ENCODE measurements around the gene PAK6.
A peak's percentile ranks its signal among the peaks of the same experiment; 100 is the strongest.

PAK6 gene

DNA sequence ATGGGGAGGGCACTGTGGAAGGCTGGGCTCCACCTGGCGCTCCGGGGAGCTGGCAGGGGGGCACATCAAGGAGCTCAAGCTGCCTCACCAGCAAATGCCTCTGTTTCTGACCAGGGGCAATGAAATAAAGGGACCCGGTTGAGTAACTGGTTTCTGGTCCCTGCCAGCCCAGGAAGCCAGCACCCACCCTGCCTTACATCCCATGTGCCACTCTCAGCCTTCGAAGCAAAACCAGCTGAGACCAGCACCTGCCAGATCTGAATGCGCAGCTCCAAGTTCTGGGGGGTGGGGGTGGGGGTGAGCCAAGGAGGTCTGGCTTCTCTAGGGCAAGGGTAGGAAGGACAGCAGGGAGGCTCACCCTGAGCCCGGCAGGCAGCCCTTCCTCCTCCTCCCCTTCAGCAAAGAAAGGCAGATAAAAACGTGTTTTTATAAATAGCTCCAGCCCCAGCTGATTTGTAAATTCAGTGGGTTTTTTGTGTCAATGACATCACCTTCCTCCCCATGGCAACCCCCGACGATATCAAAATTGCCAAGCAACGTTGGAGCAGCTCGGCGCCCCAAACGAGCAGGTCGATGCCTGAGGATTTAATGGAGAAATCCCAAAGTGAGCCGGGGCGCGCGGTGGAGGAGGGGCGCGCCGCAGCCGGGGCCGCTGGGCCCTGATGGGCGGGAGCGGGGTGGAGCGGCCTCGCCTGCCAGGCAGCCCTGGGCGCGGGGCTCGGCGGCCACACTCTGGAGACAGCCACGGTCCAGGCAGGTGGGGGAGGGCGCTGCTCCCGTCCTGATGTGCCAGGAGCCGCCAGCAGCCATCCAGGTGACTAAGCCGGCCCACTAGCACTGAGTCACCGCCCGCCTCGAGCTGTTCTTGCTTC, at the start of gene PAK6:
Gene PAK6 (plus strand): TSS at position 532 of the 872 bp plus-strand sequence. CDS start 25,723 bp downstream, outside the sequence.
- H3K36me3 Mint-ChIP-seq (ENCODE audit: low read depth) = no peaks in the 10 kb centered on the region
- no peaks in the 10 kb centered on the region for H3K9me3 Mint-ChIP-seq
- peak within 1 kb of the TSS in 2 of 3 experiments; percentile 14 to 29 for H3K27ac Mint-ChIP-seq
- peaks cover 11% of the 10 kb centered on the region for H3K4me1 Mint-ChIP-seq
- H3K4me3 Mint-ChIP-seq = peak within 1 kb of the TSS; percentile 61 to 71 (median 65)
- H3K27me3 Mint-ChIP-seq (ENCODE audit: low read depth) = peaks cover 31% of the 10 kb centered on the region
- TF ChIP-seq, protein P1, sequence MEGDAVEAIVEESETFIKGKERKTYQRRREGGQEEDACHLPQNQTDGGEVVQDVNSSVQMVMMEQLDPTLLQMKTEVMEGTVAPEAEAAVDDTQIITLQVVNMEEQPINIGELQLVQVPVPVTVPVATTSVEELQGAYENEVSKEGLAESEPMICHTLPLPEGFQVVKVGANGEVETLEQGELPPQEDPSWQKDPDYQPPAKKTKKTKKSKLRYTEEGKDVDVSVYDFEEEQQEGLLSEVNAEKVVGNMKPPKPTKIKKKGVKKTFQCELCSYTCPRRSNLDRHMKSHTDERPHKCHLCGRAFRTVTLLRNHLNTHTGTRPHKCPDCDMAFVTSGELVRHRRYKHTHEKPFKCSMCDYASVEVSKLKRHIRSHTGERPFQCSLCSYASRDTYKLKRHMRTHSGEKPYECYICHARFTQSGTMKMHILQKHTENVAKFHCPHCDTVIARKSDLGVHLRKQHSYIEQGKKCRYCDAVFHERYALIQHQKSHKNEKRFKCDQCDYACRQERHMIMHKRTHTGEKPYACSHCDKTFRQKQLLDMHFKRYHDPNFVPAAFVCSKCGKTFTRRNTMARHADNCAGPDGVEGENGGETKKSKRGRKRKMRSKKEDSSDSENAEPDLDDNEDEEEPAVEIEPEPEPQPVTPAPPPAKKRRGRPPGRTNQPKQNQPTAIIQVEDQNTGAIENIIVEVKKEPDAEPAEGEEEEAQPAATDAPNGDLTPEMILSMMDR (IDR thresholded peaks at IDR 0.05; ENCODE audit: unreplicated experiment in 3 of 3) = no peak

DNA sequence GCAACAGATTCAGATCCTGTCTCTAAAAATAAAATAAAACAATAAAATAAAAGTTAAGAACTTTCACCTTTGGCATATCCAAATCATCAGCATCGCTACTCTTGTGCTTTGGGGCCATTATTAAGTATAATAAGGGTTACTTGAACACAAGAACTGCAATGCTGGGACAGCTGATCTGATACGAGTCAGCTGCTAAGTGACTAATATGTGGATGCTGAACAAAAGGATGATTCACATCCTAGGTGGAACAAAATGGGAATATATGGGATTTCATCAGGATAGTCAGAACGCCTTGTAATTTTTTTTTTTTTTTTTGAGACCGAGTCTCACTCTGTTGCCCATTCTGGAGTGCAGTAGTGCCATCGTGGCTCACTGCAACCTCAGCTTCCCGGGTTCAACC, 48.3 kb upstream of the PAK6 start:
- Mint-ChIP-seq H3K4me3 (no peak overlapping the region), H3K9me3 (no peaks in the 10 kb centered on the region), H3K4me1 (no peaks in the 10 kb centered on the region), H3K36me3 (ENCODE audit: low read depth) (peaks cover 48% of the 10 kb centered on the region), H3K27me3 (ENCODE audit: low read depth) (no peaks in the 10 kb centered on the region), H3K27ac (no peak overlapping the region)
- TF ChIP-seq, protein P1 (IDR thresholded peaks at IDR 0.05; ENCODE audit: unreplicated experiment in 3 of 3) = no peak

DNA sequence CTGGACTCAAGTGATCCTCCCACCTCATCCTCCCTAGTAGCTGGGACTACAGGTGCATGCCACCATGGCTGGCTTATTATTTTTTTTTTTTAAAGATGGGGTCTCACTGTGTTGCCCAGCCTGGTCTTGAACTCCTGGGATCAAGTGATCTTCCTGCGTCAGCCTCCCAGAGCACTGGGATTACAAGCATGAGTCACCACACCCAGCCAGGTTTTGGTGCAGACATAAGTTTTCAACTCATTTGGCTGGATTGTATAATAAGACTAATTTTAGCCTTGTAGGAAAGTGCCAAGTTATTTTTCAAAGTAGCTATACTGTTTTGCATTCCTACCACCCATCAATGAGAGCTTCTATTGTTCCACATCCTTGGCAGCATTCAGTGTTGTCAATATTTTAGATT, 45.9 kb upstream of the PAK6 start:
- H3K4me1 Mint-ChIP-seq = no peaks in the 10 kb centered on the region
- no peak overlapping the region for H3K27ac Mint-ChIP-seq
- TF ChIP-seq, protein P1 (IDR thresholded peaks at IDR 0.05; ENCODE audit: unreplicated experiment in 3 of 3) = no peak
- H3K9me3 Mint-ChIP-seq = no peaks in the 10 kb centered on the region
- H3K27me3 Mint-ChIP-seq (ENCODE audit: low read depth) = no peaks in the 10 kb centered on the region
- H3K4me3 Mint-ChIP-seq = no peak overlapping the region
- H3K36me3 Mint-ChIP-seq (ENCODE audit: low read depth) = peaks cover 61% of the 10 kb centered on the region

DNA sequence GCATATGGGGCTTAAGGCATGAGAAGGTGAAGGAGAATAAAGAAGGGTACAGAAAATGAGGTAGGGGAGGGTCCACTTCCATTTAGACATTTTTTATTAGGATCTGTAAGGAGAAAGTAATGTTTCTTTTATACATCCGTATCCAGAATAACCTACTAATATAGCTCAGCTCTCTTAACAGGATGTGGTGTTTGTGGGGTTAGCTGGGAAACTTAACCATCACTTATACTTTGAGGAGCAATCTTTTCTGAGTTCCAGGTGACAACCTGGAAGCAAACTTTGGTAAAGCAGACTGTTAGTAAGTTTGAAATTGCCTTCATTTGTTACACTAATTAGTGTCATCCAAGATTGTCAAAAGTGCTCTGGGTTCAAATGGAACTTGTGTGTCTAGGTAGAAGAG, 41.4 kb upstream of the PAK6 start:
- H3K27me3 Mint-ChIP-seq (ENCODE audit: low read depth) = no peaks in the 10 kb centered on the region
- peaks cover 50% of the 10 kb centered on the region for H3K36me3 Mint-ChIP-seq (ENCODE audit: low read depth)
- H3K4me3 Mint-ChIP-seq = no peak overlapping the region
- no peak overlapping the region for H3K27ac Mint-ChIP-seq
- no peaks in the 10 kb centered on the region for H3K9me3 Mint-ChIP-seq
- no peaks in the 10 kb centered on the region for H3K4me1 Mint-ChIP-seq
- TF ChIP-seq, protein P1 (IDR thresholded peaks at IDR 0.05; ENCODE audit: unreplicated experiment in 3 of 3) = no peak

DNA sequence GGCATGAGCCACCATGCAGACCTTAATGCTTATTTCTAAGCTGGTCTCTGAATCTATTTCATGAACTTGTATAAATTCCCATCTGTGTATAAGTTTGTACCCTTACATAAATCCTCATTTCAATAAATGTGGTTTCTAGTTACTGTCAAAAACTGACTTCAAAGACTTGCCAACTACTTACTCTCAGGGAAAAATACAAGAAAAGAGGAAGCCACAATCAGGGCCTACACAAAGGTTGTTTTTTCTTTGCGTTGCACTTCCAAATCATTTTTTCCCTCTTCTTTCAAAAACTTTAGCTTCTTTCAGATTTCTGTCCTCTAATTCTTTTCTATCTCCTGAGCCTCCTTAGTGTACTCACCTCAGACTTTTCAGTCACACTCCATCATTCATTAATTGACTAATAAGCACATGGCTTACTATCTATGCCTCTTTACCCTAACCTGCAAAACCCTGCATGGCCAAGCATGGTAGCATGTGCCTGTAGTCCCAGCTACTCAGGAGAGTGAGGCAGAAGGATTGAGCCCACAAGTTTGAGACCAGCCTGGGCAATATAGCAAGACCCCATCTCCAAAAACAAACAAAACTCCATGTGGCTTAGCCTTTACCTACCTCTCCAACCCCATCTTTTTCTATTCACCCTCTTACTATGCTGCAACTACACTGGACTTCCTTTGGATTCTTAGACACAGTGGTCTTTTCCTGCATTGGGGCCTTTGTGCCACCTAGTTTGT, 40.3 kb upstream of the PAK6 start:
- H3K27me3 Mint-ChIP-seq (ENCODE audit: low read depth) = no peaks in the 10 kb centered on the region
- no peaks in the 10 kb centered on the region for H3K9me3 Mint-ChIP-seq
- peaks cover 53% of the 10 kb centered on the region for H3K36me3 Mint-ChIP-seq (ENCODE audit: low read depth)
- no peak overlapping the region for H3K4me3 Mint-ChIP-seq
- no peak overlapping the region for H3K27ac Mint-ChIP-seq
- TF ChIP-seq, protein P1 (IDR thresholded peaks at IDR 0.05; ENCODE audit: unreplicated experiment in 3 of 3) = no peak
- H3K4me1 Mint-ChIP-seq = no peaks in the 10 kb centered on the region

Measured in nephron (organoid).